ENCODE measurements around the gene VAV2.

The VAV2 gene

DNA sequence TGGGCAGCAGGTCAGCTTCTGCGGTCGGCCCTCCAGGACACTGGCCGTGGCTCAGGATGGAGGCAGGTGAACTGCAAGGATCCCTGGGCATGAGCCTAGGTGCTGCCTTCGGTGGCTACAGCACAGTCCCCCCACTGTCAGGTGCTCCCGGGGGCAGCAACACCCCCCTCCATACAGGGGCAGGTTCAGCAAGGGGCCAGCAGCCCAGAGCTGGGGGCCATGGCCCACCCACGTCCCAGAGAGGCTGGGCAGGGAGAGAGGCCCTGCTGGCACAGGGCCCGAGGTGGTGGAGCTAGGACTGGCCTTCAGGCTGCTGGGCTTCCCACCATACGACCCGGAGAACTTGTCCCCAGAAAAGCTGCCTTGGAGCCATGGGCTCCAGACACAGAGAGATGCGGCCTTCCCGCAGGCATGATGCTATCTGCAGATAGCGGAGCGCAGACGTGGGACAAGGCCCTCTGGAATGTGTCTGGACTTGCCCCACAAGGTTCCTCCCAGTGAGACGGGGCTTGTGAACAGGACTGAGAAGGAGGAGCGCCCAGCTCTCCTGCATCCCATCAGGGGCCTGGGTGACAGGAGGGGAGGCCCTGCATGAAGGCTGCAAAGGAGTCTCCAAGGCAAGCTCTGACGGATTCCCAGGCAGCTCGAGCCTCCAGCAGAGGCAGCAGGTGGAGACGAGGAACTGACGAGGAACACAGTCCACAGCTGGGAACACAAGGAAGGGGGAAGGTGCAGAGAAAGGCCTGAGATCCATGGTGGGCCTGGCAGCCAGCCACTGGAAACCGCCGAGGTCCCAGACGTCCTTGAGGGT, 111.1 kb downstream of the VAV2 start:
- DNase-seq (ENCODE audit: low spot score) (no peak), FAIRE-seq (no peak)

DNA sequence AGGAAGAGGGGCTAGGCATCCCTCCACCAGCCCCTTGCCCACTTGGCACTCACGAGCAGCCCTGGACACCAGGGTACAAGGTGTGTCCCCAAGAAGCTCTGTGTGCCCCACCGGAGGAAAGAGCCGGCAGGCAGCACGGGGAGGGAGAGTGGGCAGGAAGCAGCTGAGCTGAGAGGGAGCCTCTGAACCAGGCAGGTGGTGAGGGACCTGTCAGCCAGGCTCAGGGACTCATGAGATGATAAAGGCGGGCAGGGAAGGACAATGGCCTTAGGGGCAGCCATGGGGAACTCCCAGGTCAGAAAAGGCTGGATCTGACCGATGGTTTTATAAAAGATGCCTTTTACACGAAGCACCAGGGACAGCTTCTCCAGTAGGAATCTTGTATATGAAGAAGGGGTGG, 112.0 kb downstream of the VAV2 start:
- DNase-seq (ENCODE audit: low spot score) (no peak), FAIRE-seq (no peak)

DNA sequence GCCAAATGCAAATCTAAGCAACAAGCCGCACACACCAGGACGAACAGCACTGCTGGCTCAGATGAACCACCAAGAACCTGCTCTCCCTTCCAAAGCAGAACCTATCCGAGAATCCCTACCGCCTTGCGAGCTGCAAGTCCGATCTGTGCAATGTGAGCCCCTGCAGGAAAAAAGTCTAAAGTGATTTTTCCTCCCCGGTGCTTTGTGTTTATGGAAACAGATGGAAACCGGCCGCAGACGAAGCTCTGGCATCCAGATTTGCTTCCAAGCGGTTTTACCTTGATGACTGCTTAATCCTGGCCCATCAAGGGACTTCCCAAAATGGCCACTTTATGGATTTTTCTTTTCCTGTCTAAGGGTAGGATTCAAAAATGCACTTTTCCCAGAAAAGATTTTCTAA, 112.5 kb downstream of the VAV2 start:
- FAIRE-seq, result no peak

DNA sequence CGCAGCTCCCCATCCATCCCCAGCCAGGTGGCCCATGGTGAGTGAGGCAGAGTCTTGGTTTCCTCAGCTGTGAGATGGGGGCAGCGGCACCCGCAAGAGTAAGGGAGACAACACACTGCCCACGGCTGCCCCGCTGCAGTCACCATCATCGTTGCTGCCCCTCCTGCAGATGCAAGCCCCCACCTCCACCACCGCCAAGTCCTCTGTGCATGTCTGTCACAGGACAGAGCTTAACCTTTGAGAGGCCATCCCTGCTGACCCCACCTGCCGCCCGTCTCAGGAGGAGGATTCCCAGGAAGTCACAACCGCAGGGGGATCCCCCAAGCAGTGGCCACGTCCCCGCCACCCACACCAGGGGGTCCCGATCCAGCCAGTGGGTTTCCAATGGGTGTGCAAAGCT, 113.7 kb downstream of the VAV2 start:
- DNase-seq (ENCODE audit: low spot score) (no peak), FAIRE-seq (no peak)

More for the DNA sequence above, 112.5 kb downstream of the VAV2 start:
- DNase-seq (ENCODE audit: low spot score), result no peak

DNA sequence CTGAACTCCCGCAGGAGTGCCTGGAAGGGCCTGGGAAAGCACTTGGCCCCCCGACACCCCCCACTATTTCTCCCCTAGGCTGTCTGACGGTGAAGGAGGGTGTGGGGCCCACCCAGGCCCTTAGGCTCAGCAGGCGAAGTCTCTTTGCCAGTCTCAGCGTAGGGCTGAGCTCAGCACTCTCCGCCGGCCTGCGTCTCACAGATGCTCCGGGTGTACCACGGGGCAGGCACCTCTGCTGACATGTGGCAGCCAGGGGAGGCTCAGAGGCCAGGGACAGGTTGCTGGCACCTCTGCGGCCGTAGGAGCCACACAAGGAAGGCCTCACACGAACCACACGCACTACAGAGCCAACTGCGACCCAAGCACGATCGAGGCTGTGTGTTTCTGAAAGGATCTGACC, 114.2 kb downstream of the VAV2 start:
- DNase-seq (ENCODE audit: low spot score) (no peak), FAIRE-seq (no peak)

DNA sequence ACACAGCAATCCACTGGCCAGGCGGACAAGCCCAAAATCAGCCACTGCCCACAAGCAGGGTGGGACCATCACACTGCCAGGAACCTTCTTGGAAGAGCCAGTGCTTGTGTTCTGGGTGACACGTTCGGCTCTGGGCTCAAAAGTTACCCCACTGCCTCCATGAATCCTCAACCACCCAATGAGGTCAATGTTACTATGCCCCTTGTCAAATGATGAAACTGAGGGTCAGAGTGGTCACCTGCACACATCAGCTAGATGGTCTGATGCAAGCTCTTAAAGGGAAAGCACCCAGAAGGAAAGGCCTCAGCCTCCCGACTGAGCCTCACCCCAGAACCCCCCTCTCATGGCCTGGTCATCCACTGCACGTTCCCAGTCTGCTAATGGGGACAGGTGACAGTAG, 114.8 kb downstream of the VAV2 start:
- FAIRE-seq, result no peak

DNA sequence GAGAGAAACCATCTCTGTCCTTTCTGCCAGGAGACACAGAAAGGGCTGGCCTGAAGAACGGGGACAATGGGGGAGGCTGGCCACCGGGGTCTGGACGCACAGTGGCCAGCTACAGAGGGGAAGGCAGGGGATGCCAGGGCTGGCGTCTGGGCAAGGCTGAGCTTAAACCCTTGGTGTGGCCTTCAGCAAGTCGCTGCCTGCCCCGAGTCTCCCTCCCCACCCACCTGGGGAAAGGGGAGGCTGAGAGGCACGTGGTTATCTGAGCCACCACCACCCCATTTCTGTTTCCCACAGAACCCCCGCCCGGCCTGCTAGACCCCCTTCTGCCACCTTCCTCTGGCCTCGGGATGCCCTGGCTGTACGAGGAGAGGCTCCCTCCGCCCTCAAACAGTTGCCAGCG, 115.3 kb downstream of the VAV2 start:
- no peak for FAIRE-seq
- no peak for DNase-seq (ENCODE audit: low spot score)

More for the DNA sequence above, 114.8 kb downstream of the VAV2 start:
- DNase-seq (ENCODE audit: low spot score), result no peak

DNA sequence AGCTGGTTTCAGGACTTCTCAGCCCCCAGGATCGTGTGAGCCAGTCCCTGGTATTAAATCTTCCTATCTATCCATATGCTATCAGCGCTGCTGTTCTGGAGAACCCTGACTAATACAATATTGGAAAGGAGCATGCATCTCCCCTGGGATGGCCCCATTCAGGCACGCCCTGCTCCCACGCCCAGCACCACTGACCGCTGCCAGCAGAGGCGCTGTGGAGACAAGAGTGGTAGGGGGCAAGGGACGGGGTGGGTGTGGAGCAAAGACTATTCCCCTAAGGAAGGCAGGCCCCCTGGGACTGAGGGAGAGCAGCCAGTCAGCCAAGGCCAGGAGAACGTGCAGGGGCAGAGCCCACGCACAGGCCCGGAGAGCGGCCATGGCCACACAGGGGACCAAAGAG, 116.0 kb downstream of the VAV2 start:
- FAIRE-seq, result no peak
- DNase-seq (ENCODE audit: low spot score), result no peak

DNA sequence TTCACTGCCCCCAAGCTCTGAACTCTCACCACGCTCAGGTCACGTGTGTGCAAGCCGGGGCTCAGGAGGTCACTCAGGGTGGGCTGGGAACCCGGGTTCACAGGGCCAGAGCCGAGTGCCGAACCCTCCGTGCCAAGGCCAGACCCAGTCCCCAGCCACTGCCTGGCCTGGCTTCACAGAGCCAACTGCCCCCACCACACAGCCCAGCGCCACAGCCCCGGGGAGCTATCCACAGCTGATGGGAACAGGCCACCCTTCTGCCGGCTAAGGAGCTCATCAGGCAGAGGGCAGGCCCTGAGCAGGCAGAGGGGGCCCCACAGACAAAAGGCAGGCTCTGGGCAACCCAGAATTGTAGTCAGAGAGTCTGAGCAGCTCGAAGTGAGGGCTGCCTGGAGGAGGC, 117.0 kb downstream of the VAV2 start:
- DNase-seq (ENCODE audit: low spot score) (no peak), FAIRE-seq (no peak)

DNA sequence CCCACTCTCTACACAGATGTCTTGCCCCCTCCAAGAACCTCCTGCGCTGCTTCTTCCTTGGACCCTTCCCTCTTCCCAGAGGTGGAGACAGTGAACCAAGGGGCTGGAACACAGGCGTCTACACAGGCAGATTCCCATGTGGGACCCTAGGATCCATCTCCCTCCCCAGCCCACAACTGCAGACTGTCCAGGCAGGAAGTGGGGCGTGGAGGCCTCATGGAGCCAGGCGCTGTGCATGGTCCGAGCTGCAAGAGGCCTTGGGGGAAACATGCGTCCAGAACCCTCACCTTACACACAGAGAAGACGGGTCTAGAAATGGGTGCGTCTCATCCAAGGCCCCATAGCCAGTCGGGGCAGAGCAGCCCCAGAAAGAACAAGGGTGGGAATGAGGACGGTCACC, 117.5 kb downstream of the VAV2 start:
- DNase-seq (ENCODE audit: low spot score) (no peak), FAIRE-seq (no peak)

DNA sequence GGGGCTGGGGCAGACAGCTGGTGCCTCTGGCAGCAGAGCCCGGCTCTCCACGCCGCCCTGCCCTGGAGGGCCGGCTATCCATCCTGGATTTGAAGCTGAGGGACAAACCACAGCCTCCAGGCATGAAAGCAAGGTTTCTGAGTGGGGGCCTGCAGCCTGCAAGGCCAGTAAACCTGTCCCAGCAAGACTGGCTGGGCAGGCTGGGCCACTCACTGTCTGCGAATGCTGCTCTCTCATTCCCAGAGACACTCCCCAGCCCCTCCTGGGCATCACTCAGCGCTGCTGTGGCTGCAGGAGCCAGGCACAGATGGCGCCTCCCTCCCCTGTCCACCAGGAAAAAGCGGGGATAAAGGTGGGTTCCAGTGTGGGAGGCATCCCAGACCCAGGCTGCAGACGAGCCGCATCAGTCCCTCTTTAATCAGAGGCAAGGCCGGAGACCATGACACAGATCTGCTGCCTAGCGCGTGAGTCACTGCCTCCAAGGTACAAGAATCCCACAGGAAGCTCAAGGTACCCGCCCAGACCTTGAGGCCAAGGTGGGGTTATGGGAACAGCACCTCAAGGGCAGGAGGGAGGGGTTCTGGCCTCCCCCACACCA, 118.0 kb downstream of the VAV2 start:
- FAIRE-seq, result peak; percentile 93
- peak; percentile 97 for DNase-seq (ENCODE audit: low spot score)

DNA sequence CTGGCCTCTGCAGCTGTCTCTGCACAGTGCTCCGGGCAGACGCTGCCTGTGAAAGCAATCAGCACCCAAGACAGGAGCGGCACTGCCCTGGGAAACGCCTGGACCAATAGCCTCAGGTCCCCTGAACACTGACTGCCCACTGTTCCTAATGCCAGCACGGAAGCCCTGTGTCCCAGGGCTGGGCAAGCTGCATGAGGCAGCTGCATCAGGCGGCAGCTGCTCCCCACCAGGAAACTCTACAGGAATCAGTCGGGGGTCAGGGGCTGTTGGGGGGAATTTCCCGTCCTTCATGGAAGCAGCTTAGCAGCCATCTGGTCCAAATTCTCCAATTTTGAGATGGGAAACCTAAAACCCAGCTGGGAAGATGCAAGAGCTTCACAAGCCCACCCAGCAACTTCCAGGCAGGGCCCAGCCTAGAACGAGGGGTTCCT, 118.6 kb downstream of the VAV2 start:
- DNase-seq (ENCODE audit: low spot score) (no peak), FAIRE-seq (no peak)

DNA sequence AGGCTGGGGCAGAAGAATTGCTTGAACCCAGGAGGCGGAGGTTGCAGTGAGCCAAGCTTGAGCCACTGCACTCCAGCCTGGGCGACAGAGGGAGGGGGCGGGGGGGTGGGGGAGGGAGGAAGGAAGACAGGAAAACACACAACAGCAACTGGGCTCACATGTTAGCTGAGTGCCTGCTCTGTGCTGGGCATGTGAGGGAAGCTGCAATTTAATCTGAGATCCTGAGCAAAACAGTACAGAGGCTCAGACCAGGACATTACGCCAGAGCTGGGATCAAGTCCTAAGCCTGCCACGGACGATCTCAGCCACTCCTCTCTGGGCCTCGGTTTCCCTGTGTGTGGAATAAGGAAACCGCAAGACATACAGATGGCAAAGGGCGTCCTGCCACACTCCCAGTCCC, 119.1 kb downstream of the VAV2 start:
- FAIRE-seq, result no peak
- no peak for DNase-seq (ENCODE audit: low spot score)

DNA sequence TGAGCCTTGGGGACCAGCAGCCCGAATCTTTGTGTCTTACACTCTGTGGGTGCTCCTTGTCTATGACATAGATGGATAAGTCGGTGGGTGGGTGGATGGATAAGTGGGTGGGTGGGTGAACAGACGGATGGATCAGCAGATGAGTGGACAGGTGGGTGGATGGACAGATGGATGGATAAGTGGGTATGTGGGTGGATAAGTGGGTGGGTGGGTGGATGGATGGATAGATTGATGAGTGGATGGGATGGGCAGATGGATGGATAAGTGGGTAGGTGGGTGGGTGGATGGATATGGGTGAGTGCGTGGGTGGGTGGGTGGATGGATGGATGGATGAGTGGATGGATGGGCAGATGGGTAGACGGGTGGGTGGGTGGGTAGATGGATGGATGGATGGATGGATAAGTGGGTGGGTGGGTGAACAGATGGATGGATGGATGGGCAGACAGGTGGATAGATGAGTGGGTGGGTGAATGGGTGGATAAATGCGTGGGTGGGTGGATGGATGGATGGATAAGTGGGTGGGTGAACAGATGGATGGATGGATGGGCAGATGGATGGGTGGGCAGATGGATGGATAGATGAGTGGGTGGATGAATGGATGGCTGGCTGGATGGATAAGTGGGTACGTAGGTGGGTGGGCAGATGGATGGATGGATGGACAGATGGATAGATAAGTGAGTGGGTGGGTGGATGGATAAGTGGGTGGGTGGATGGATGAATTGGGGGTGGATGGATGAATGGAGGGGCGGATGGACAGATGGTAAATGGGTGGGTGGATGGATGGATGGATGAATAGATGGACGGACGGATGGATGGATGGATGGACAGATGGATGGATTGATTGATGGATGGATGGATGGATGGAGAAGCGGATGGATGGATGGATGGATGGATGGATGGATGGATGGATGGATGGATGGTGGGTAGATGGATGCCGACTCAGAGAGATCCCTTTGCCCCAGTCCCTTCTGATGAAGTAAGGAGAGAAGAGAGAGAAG, 121.2 kb downstream of the VAV2 start:
- FAIRE-seq (no peak), DNase-seq (ENCODE audit: low spot score) (no peak)

DNA sequence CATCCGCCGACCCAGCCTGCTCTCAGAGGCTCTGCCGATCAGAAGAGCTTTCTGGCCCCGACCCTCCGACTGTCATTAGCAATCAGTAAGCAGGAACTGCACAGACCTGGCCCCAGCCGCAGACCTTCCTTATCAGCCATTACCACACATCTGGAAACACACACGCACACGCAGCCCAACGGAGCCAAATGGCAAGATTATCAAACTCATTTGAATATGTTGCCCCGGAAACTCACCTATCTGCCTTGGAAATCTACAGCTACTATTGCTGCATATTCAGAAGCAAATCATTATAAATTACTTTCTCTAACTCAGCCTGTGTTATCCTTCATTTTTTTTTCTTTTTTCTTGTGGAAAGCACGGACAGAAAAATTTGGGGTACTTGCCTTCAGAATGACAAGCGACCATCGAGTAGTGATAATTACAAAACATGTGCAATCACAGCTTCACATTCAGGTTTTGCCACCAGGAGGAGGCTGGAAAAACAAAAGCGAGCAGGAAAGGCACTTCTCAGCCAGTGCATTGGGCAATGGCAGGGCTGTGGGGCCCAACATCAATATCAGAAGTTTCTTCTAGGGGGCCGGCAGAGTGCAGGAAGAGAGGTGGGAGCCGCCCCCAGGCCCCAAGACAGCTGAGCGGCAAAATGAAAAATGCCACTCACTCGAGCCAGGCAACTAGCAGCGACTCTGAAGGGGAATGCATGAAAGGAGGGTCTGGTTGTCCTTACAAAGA, 122.3 kb downstream of the VAV2 start:
- no peak for FAIRE-seq
- no peak for DNase-seq (ENCODE audit: low spot score)

DNA sequence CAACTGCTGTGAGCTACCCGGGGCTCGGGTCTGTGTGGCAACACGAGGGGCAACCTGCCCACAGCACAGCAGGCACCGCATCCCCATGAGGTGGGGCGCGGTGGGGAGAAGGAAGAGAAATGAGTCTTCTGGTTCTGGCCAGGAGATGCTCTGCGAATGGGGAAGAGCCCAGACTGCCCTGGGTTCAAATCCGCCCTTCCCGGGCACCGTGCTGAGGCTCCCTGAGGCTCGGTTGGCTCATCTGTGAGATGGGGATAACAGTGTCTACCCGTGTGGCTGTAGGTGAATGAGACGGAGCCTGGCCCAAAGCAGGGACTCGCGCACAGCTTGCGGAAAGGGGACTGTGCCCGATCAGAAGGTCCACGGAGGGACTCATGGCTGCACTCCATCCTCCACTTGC, 123.9 kb downstream of the VAV2 start:
- DNase-seq (ENCODE audit: low spot score) (no peak), FAIRE-seq (no peak)

DNA sequence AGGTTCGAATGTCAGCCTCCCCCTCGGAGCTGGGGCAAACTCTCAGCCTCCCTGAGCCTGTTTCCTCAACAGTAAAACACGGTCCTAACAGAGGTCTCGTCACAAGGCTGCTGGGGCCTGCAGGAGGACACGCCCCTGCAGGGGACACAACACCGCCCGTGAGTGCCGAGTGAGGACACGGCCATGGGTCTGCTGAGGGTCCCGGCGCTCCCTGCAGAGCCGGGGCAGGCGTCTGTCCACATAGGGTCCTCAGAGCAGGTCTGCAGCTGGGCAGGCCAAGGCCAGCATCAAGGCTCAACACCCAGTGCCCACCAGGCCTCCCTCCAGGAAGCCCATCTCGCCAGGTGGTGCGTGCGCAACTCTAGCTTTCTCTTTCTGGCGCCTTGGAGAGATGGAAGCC, 125.2 kb downstream of the VAV2 start:
- no peak for FAIRE-seq
- DNase-seq (ENCODE audit: low spot score), result no peak

DNA sequence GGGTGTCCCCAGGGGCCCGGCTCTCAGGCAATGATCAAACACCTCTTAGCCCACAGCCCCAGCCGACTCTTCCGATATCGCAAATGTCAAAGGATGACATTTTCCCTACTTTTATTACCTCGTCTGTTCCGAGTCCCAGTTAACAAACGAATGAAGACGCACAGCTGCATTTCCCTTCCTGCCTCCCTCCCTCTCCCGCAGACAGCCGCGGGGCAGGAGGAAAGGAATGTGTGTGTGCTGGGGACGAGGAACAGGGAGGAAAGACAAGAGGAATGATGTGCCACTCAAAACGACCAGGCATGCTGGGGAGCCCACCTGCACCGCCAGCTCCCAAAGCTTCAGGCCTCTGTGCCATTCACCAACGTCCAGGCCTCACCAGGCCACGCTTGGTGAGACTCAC, 128.1 kb downstream of the VAV2 start:
- no peak for FAIRE-seq
- DNase-seq (ENCODE audit: low spot score), result no peak

DNA sequence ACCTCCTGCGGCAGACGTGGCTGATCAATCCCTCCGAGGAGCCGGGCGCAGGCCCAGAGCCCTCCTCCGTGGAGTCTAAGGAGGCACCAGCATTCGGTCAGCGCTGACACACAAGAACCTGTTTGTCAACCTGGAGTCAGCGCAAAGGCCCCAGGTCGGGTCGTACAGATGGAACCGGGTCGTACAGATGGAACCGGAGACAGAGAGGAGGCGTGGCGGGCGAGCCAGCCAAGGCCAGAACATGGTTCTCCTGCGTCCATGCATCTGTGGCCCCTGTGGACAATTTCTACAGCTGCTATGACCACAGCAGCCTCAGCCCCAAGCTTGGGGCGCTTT, 128.9 kb downstream of the VAV2 start:
- no peak for FAIRE-seq
- no peak for DNase-seq (ENCODE audit: low spot score)

DNA sequence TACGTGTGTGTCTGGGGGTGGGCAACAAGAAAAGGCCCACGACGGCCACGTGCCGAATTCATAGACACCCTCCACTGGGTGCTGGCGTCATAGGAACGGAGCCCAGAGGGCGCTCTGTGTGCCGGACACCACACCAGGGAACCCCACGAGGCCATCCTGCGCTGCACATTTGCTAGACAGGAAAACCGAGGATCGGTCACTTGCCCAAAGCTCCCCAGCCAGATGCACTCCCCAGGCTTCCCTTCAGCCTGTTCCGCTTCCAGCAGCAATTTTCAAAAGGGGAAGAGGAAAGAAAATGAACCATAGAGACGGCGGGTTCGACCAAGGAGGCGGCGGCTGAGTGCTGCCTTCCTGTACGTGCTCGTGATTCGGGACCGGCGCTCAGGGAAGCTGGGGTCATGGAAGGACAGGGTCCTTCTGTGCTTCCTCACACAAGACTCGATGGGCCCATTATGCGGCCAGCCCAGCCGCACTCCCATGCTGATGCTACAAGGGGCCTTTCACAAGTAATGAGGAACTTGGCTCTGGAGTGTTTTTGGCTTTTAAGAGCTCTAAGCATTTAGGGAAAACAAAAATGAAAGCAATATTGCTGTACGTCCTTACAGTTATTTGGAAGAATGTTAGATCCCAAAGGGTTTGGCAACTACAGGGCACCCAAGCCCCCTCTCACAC, 129.4 kb downstream of the VAV2 start:
- DNase-seq (ENCODE audit: low spot score) (no peak), FAIRE-seq (no peak)

DNA sequence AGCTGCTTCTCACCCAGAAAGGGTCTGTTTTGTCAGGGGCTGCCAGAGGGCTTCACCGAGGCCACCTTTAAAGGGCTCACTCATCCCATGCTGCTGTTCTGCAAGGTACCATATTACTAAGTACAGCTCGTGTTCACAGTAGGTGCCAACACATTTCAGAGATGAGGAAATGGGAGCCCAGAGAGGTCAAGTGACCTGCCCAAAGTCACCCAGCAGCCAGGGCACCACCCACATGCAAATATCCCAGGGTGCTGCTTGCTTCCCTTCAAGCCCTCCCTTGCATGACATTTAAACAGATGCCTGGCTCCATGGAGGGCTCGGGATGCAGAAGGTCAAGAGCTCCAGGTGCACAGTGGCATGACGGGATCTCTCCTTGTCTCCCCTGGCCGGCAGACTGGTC, 130.4 kb downstream of the VAV2 start:
- DNase-seq (ENCODE audit: low spot score), result no peak
- FAIRE-seq, result no peak
